Measurements from ENCODE around the gene TXNDC2. TPM values are rescaled to one million over a fixed set of nuclear protein-coding genes. Genes with fewer than 3 reads are reported as not detected.

Gene TXNDC2
- polyA plus RNA-seq, 3 donors = 0.10 to 0.36 TPM; not detected in 1

- no peaks in the 10 kb centered on the region for H3K27me3 Mint-ChIP-seq (ENCODE audit: low read depth in 3 of 3)
- H3K4me1 Mint-ChIP-seq = peaks cover 42% of the 10 kb centered on the region
- H3K4me3 Mint-ChIP-seq = no peak overlapping the region
- no peaks in the 10 kb centered on the region for H3K36me3 ChIP-seq (replicated peaks in 1 of 2; ENCODE audit: control insufficient read depth in 1 of 2, insufficient read depth in 2 of 2, low read length in 2 of 2)
- no peak for DNase-seq
- no peak overlapping the region for H3K4me3 ChIP-seq (replicated peaks in 1 of 3; ENCODE audit: low read depth in 2 of 3, low read length in 3 of 3)
- H3K27ac Mint-ChIP-seq = peak overlapping the region in 1 of 7 donors; percentile 7
- H3K27ac ChIP-seq (ENCODE audit: low read depth in 1 of 2, low read length in 2 of 2) = no peak overlapping the region
- no CpG with 5 or more reads among the region's 4 CpGs for WGBS (ENCODE audit: insufficient coverage)
- H2AFZ ChIP-seq (ENCODE audit: insufficient read depth, low read depth, low read length, poor library complexity, severe bottlenecking) = no peak overlapping the region
- no peaks in the 10 kb centered on the region for H3K9me3 Mint-ChIP-seq
- intact Hi-C loops (cut with micrococcal nuclease) = no loop called here
- no peaks in the 10 kb centered on the region for H3K9me3 ChIP-seq (replicated peaks in 1 of 2; ENCODE audit: control insufficient read depth in 1 of 2, insufficient read depth in 1 of 2, low read length in 2 of 2)
- H3K27me3 ChIP-seq (ENCODE audit: control insufficient read depth in 2 of 2, insufficient read depth in 2 of 2, low read length in 2 of 2) = no peaks in the 10 kb centered on the region
- H3K4me1 ChIP-seq (ENCODE audit: control insufficient read depth in 1 of 2, insufficient read depth in 2 of 2, low read length in 2 of 2) = peaks cover 20 to 33% of the 10 kb centered on the region in 2 donors
- no peak overlapping the region for H3K9ac ChIP-seq (ENCODE audit: insufficient read depth, low read length, poor library complexity, severe bottlenecking)
- H3K4me2 ChIP-seq (replicated peaks; ENCODE audit: extremely low read depth, low read length, poor library complexity, severe bottlenecking) = no peak overlapping the region
- TF ChIP-seq CTCF (IDR thresholded peaks at IDR 0.05) = no peak
- H4K20me1 ChIP-seq (ENCODE audit: insufficient read depth, low read length) = peaks cover 100% of the 10 kb centered on the region
- H3K79me2 ChIP-seq (ENCODE audit: insufficient read depth, low read length) = peaks cover 100% of the 10 kb centered on the region
- peaks cover 3 to 4% of the 10 kb centered on the region in 2 donors for H3K36me3 Mint-ChIP-seq
Observed at GRCh38 chr18:9924371-9924943, 38.7 kb downstream of the TXNDC2 start.

GRCh38 chr18:9925369-9925768 lies 39.6 kb downstream of the TXNDC2 start:
- Mint-ChIP-seq H3K9me3 (no peaks in the 10 kb centered on the region), H3K27me3 (ENCODE audit: low read depth in 3 of 3) (no peaks in the 10 kb centered on the region), H3K4me3 (no peak overlapping the region), H3K36me3 (peaks cover 3 to 4% of the 10 kb centered on the region in 2 donors), H3K27ac (no peak overlapping the region), H3K4me1 (peaks cover 45% of the 10 kb centered on the region)
- peaks cover 100% of the 10 kb centered on the region for H4K20me1 ChIP-seq (ENCODE audit: insufficient read depth, low read length)
- H3K36me3 ChIP-seq (replicated peaks in 1 of 2; ENCODE audit: control insufficient read depth in 1 of 2, insufficient read depth in 2 of 2, low read length in 2 of 2) = no peaks in the 10 kb centered on the region
- H3K4me1 ChIP-seq (ENCODE audit: control insufficient read depth in 1 of 2, insufficient read depth in 2 of 2, low read length in 2 of 2) = peaks cover 13 to 23% of the 10 kb centered on the region in 2 donors
- WGBS (ENCODE audit: insufficient coverage) = no CpG with 5 or more reads among the region's 1 CpG
- H3K4me2 ChIP-seq (replicated peaks; ENCODE audit: extremely low read depth, low read length, poor library complexity, severe bottlenecking) = no peak overlapping the region
- H2AFZ ChIP-seq (ENCODE audit: insufficient read depth, low read depth, low read length, poor library complexity, severe bottlenecking) = no peak overlapping the region
- H3K27ac ChIP-seq (ENCODE audit: low read depth in 1 of 2, low read length in 2 of 2) = no peak overlapping the region
- H3K9me3 ChIP-seq (replicated peaks in 1 of 2; ENCODE audit: control insufficient read depth in 1 of 2, insufficient read depth in 1 of 2, low read length in 2 of 2) = no peaks in the 10 kb centered on the region
- intact Hi-C loops (cut with micrococcal nuclease) = no loop called here
- no peaks in the 10 kb centered on the region for H3K27me3 ChIP-seq (ENCODE audit: control insufficient read depth in 2 of 2, insufficient read depth in 2 of 2, low read length in 2 of 2)
- no peak overlapping the region for H3K4me3 ChIP-seq (replicated peaks in 1 of 3; ENCODE audit: low read depth in 2 of 3, low read length in 3 of 3)
- H3K79me2 ChIP-seq (ENCODE audit: insufficient read depth, low read length) = peaks cover 100% of the 10 kb centered on the region
- no peak for DNase-seq
- no peak overlapping the region for H3K9ac ChIP-seq (ENCODE audit: insufficient read depth, low read length, poor library complexity, severe bottlenecking)
- no peak for TF ChIP-seq CTCF (IDR thresholded peaks at IDR 0.05)
